BLaER1 (cell line): ENCODE data around the gene GXYLT2.
"Not testable (repeated sequence)": the region's sequence is repeated elsewhere in the genome, so short reads cannot be mapped to it uniquely, and the experiment has no call there.

Experiments
- H3K27ac ChIP-seq: shearing (Covaris generic); formaldehyde crosslinking; 2 replicates; pipeline ENCODE4 v1.8.1; 2022
- H3K27me3 ChIP-seq: shearing (Covaris generic); formaldehyde crosslinking; 2 replicates; pipeline ENCODE4 v1.8.1; 2022
- H3K36me3 ChIP-seq: shearing (Covaris generic); formaldehyde crosslinking; 2 replicates; pipeline ENCODE4 v1.8.1; 2022
- H3K4me1 ChIP-seq: shearing (Covaris generic); formaldehyde crosslinking; 2 replicates; pipeline ENCODE4 v1.8.1; 2022
- H3K4me2 ChIP-seq: shearing (Covaris generic); formaldehyde crosslinking; 2 replicates; pipeline ENCODE4 v1.8.1; 2022
- H3K4me3 ChIP-seq: shearing (Covaris generic); formaldehyde crosslinking; 2 replicates; pipeline ENCODE4 v1.8.1; 2022
- H3K9ac ChIP-seq: shearing (Covaris generic); formaldehyde crosslinking; 2 replicates; pipeline ENCODE4 v1.8.1; 2022
- H3K9me3 ChIP-seq: shearing (Covaris generic); formaldehyde crosslinking; 2 replicates; pipeline ENCODE4 v1.8.1; 2022
- H4K20me1 ChIP-seq: shearing (Covaris generic); formaldehyde crosslinking; 2 replicates; pipeline ENCODE4 v1.8.1; 2022
- Cebpa-rat ChIP-seq: shearing (Covaris generic); IDR thresholded peaks from 2 replicates; pipeline ENCODE4 v1.8.1; 2022

Gene GXYLT2

DNA sequence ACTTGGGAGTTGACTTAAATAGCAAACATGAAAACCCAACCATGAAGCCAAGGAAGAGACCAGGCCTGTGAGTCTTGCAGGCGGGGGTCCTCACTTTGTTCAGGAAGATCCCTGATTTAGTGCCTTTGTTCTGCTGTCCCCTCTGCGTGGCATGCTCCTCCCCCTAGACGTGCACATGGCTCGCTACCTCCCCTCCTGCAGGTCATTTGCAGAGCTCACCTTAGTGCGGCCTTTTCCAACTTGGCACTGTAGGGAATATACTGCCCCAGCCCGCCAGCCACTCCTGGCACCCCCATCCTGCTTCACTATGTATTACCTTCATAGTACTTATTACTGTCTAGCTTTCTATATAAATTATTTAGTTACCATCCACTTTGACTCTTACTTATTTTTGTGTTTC lies 18.3 kb downstream of the GXYLT2 start:
- no peaks in the 10 kb centered on the region for H3K4me1 ChIP-seq
- H3K4me2 ChIP-seq, result no peak overlapping the region
- H3K36me3 ChIP-seq, result no peaks in the 10 kb centered on the region
- no peaks in the 10 kb centered on the region for H4K20me1 ChIP-seq
- H3K4me3 ChIP-seq, result no peak overlapping the region
- no peak overlapping the region for H3K9ac ChIP-seq
- no peaks in the 10 kb centered on the region for H3K9me3 ChIP-seq
- H3K27me3 ChIP-seq, result no peaks in the 10 kb centered on the region
- TF ChIP-seq Cebpa-rat, result no peak
- no peak overlapping the region for H3K27ac ChIP-seq

DNA sequence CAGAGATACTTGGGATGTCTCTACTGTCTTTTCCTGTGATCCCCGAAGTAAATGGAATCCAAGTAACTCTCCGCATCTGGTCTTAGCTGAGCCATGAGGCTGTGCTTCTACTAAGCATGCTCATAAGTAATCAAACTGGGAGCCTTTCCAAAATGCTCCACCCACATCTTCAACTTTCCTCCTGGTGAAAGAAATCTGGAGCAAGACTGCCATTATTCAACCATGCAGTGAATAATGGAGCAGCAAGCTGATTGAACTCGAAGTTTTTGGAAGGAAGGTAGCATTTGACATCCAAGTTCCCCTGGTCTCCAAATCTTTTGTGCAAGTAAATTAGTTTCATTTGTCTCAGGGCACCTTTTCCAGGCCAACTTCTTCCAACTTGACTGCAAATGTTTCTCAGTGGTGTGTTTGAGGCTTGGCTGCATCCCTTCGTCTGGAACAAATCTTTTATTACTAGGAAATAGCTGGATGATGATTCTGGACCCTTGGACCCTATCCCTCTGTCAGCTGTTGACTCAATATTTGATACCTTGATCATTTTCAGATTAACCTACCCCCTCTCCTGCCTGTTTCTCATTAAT lies 19.4 kb downstream of the GXYLT2 start:
- no peak overlapping the region for H3K4me3 ChIP-seq
- H3K9me3 ChIP-seq, result no peaks in the 10 kb centered on the region

DNA sequence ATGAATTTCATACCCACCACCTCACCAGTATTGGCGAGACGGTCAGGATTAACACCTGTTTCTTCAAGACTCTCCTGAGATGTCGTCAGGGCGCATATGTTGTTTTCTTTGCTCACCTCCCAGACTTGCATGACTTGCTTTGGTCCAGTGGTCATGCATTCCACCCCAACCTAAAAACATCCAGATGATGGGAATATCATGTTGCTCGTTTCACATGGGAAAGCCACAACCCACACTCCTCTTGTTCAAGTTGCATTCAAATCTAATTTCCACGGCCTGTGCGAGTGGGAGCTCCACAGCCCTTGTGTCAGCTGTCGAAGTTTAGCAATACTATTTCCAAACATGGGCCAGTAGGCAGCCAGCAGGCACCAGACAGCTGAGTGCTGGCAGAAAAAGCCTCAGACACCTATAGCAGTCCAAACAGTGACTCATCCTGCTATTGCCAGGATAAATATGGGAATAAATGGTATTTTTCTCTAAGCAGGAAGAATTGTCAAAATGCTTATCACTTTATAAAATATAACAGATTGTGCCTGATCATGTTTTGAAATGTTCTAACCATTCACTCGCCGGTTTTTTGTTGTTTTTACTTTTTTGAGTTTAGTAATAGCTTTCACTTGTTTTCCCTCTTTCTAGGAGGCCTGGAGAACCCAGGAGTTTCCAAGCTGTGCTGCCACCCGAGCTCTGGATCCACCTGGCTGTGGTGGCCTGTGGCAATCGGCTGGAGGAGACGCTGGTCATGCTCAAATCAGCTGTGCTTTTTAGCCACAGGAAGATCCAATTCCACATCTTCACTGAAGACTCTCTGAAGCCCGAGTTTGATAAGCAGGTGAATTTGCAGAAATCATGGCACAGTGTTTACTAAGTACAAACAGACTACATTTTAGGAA lies 20.1 kb downstream of the GXYLT2 start:
- Histone ChIP-seq H3K27ac (no peak overlapping the region), H4K20me1 (no peaks in the 10 kb centered on the region), H3K27me3 (no peaks in the 10 kb centered on the region), H3K4me2 (no peak overlapping the region), H3K9ac (no peak overlapping the region), H3K36me3 (no peaks in the 10 kb centered on the region), H3K4me3 (no peak overlapping the region), H3K4me1 (no peaks in the 10 kb centered on the region), H3K9me3 (no peaks in the 10 kb centered on the region)
- TF ChIP-seq Cebpa-rat, result no peak

More for the DNA sequence above, 19.4 kb downstream of the GXYLT2 start:
- Histone ChIP-seq H3K27me3 (no peaks in the 10 kb centered on the region), H3K27ac (no peak overlapping the region), H4K20me1 (no peaks in the 10 kb centered on the region), H3K9ac (no peak overlapping the region), H3K36me3 (no peaks in the 10 kb centered on the region), H3K4me1 (no peaks in the 10 kb centered on the region), H3K4me2 (no peak overlapping the region)
- no peak for TF ChIP-seq Cebpa-rat

DNA sequence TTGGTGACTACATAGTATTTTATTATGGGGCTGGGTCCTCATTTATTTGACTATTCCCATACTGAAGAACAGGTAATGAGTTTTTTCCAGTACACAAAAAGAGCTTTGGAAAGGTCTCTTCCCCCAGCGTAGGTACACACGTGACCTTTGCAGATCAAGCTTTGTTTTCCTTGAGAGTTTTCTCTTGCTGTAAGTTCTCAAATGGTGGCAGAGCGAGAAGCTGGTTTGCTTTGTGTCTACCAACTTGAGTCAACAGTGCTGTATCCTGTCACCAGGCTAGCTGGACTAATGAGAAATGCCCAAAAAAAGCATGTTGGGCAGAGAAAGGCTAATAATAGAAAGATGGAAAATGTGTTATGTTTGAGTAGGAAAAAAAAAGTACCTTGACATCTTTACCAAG lies 21.7 kb downstream of the GXYLT2 start:
- no peak overlapping the region for H3K4me2 ChIP-seq
- no peaks in the 10 kb centered on the region for H3K36me3 ChIP-seq
- H3K4me1 ChIP-seq, result no peaks in the 10 kb centered on the region
- H3K27ac ChIP-seq, result no peak overlapping the region
- no peaks in the 10 kb centered on the region for H4K20me1 ChIP-seq
- H3K9ac ChIP-seq, result no peak overlapping the region
- no peak overlapping the region for H3K4me3 ChIP-seq
- H3K27me3 ChIP-seq, result no peaks in the 10 kb centered on the region
- no peaks in the 10 kb centered on the region for H3K9me3 ChIP-seq
- TF ChIP-seq Cebpa-rat, result no peak

DNA sequence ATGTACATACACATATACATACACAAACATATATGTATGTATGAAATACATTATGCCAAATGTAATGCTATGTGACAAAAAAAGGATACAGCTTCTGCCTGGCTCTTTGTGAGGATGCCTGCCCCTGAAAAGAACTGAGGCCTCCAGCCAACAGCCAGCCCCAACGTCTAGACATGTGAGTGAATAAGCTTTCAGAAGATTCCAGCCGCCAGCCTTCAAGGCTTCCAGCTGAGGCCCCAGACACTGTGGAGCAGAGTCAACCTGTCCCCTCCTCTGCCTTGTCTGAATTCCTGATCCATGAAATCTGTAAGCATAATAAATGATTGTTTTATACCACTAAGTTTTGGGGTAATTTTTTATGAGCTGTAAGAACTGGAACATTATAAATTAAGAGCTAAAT lies 24.7 kb downstream of the GXYLT2 start:
- Histone ChIP-seq H3K27ac (no peak overlapping the region), H3K9ac (no peak overlapping the region), H3K4me2 (no peak overlapping the region), H3K27me3 (no peaks in the 10 kb centered on the region), H3K4me1 (no peaks in the 10 kb centered on the region), H3K4me3 (no peak overlapping the region), H4K20me1 (no peaks in the 10 kb centered on the region), H3K36me3 (no peaks in the 10 kb centered on the region), H3K9me3 (no peaks in the 10 kb centered on the region)
- no peak for TF ChIP-seq Cebpa-rat

DNA sequence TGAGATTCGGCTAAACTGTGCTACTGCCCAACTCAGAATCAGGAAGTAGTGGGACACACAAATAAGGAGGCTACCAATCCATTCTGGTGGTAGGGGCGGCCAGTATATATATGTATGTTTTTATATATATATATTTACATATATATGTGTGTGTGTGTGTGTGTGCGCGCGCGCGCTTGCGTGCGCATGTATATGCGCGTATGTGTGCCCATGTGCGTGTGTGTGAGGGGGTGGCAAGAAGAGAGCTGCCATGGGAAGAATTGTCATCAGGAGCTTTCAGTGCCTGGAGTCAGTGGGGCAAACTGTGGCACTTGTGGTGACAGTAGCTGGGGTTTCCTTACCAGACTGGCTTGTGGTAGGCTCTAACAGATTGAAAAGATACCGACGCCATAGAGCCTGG lies 26.5 kb downstream of the GXYLT2 start:
- Histone ChIP-seq H3K4me3 (no peak overlapping the region), H3K9me3 (no peaks in the 10 kb centered on the region), H3K4me2 (no peak overlapping the region), H3K9ac (no peak overlapping the region), H3K4me1 (no peaks in the 10 kb centered on the region), H3K27ac (no peak overlapping the region), H4K20me1 (no peaks in the 10 kb centered on the region), H3K36me3 (no peaks in the 10 kb centered on the region), H3K27me3 (no peaks in the 10 kb centered on the region)
- TF ChIP-seq Cebpa-rat, result no peak

DNA sequence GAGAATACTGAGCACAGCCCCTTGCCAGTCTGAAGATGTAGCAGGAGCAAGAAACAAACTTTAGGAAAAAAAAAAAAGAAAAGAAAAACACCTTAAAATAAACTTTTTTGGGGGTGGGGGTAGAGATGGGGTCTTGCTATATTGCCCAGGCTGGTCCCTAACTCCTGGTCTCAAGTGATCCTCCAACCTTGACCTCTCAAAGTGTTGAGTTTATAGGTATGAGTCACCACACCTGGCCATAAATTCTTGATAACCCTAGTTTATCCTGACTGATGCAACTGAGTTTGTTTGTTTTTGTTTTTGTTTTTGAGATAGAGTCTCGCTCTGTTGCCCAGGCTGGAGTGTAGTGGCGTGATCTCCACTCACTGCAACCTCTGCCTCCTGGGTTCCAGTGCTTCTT lies 28.4 kb downstream of the GXYLT2 start:
- Histone ChIP-seq H3K4me3 (no peak overlapping the region), H3K9me3 (no peaks in the 10 kb centered on the region), H3K9ac (no peak overlapping the region), H3K36me3 (no peaks in the 10 kb centered on the region), H3K27me3 (no peaks in the 10 kb centered on the region), H3K27ac (no peak overlapping the region), H4K20me1 (no peaks in the 10 kb centered on the region), H3K4me1 (no peaks in the 10 kb centered on the region), H3K4me2 (no peak overlapping the region)
- no peak for TF ChIP-seq Cebpa-rat

DNA sequence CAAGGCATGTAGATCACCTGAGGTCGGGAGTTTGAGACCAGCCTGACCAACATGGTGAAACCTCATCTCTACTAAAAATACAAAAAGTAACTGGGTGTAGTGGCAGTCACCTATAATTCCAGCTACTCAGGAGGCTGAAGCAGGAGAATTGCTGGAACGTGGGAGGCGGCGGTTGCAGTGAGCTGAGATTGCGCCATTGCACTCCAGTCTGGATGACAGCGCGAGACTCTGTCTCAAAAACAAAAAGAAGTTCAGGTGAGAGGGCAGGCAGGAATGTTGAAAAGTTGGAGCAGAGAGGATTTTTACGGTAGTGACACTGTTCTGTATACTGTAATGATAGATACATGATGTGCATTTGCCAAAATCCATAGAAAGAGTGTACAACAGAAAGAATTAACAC lies 31.7 kb downstream of the GXYLT2 start:
- TF ChIP-seq Cebpa-rat, result no peak
- no peaks in the 10 kb centered on the region for H3K27me3 ChIP-seq
- no peaks in the 10 kb centered on the region for H4K20me1 ChIP-seq
- no peak overlapping the region for H3K4me2 ChIP-seq
- H3K4me3 ChIP-seq, result no peak overlapping the region
- H3K9me3 ChIP-seq, result no peaks in the 10 kb centered on the region
- no peaks in the 10 kb centered on the region for H3K4me1 ChIP-seq
- H3K36me3 ChIP-seq, result no peaks in the 10 kb centered on the region
- H3K27ac ChIP-seq, result no peak overlapping the region
- no peak overlapping the region for H3K9ac ChIP-seq

DNA sequence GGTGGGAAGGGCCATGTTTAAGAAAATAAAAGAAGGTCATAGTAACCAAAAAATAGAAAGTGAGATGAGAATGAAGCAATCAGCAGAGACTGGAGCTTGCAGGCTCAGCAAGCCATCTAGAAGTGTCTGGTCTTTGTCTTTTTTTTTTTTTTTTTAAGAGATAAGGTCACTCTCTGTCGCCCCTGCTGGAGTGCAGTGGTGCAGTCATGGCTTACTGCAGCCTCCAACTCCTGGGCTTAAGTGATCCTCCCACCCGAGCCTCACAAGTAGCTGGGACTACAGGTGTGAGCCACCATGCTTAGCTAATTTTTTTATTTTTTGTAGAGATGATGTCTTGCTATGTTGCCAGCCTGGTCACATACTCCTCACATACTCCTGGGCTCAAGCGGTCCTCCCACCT lies 36.2 kb downstream of the GXYLT2 start:
- H3K4me2 ChIP-seq, result no peak overlapping the region
- no peaks in the 10 kb centered on the region for H3K36me3 ChIP-seq
- H3K9ac ChIP-seq, result no peak overlapping the region
- no peaks in the 10 kb centered on the region for H3K4me1 ChIP-seq
- H3K4me3 ChIP-seq, result no peak overlapping the region
- H3K27me3 ChIP-seq, result no peaks in the 10 kb centered on the region
- no peak for TF ChIP-seq Cebpa-rat
- H3K27ac ChIP-seq, result no peak overlapping the region
- peaks cover 9% of the 10 kb centered on the region for H3K9me3 ChIP-seq
- H4K20me1 ChIP-seq, result no peaks in the 10 kb centered on the region

DNA sequence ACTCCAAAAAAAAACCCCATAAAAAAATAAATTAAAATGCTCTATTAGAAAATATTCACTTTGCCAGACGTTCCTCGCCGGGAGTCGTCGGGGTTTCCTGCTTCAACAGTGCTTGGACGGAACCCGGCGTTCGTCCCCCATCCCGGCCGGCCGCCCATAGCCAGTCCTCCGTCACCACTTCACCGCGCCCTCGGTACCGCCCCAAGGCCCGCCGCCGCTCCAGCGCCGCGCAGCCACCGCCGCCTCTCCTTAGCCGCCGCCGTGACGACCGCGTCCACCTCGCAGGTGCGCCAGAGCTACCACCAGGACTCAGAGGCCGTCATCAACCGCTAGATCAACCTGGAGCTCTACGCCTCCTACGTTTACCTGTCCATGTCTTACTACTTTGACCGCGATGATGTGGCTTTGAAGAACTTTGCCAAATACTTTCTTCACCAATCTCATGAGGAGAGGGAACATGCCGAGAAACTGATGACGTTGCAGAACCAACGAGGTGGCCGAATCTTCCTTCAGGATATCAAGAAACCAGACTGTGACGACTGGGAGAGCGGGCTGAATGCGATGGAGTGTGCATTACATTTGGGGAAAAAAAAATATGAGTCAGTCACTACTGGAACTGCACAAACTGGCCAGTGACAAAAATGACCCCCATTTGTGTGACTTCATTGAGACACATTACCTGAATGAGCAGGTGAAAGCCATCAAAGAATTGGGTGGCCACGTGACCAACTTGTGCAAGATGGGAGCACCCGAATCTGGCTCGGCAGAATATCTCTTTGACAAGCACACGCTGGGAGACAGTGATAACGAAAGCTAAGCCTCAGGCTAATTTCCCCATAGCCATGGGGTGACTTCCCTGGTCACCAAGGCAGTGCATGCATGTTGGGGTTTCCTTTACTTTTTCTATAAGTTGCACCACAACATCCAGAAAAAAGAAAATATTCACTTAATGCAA lies 41.2 kb downstream of the GXYLT2 start:
- H3K4me2 ChIP-seq, H3K4me3 ChIP-seq, H3K27me3 ChIP-seq, H4K20me1 ChIP-seq, H3K36me3 ChIP-seq, H3K27ac ChIP-seq, H3K4me1 ChIP-seq, H3K9ac ChIP-seq: not testable (repeated sequence)
- H3K9me3 ChIP-seq, result peaks cover 12% of the 10 kb centered on the region
